HS-5 (cell line): ENCODE results near the gene LITAFD.

ENCODE experiments used
- DNase-seq: peaks from one replicate; pipeline ENCODE4 v3.0.0-alpha.2; 2012; ENCODE audit warnings: low read depth

The LITAFD gene

GRCh38 chr16:8920645-8921346 is 38.6 kb downstream of the LITAFD start:
- no peak for DNase-seq

DNA sequence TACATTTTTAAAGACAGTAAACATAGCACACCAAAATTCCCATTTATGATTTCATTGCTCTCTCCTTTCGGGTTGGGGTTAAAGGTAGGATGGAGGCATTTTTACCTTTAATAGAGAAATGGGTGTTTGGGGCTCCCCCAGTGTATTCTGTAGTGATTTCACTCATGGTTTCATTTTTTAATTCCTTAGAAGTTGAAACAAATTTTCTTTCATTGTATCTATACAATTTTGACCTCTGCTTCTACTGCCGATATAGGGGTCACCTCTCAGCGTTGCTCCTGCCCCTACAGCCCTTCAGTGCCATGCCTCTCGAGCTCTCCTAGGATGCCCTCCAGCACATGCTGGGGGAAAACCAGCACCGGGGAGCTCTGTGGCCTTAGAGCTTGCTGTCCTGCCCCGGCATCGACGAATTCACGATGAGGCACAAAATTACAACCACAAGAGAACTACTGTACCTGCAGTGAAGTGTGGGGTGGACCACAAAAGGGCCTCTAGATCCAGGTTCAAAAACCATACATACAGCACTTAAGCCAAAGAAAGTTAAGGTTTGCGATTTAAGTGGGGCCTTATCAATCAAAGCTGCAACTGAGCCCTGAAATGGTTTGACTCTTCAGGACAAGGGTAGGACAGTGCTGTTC is 39.3 kb downstream of the LITAFD start:
- DNase-seq, result no peak

GRCh38 chr16:8923199-8923598 is 41.0 kb downstream of the LITAFD start:
- no peak for DNase-seq

DNA sequence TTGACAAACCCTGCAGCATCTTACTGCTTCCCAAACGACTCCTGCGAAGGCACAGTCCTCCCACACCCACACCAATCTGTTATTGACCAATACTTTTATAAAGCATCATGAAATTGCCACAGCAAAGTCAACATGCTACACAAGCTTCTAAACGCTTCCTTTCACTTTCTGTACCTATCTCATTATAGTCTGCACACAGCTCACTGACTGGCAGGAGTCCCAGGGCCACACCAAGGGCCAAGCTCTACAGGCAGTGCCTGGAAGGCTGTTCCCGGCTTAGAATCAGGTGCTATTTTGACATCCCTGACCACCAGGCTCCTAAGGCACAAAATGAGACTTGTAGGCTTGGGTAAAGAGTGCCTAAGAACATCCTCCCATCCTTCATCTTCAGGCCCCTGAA is 42.1 kb downstream of the LITAFD start:
- no peak for DNase-seq

GRCh38 chr16:8925455-8925854 is 43.3 kb downstream of the LITAFD start:
- DNase-seq, result no peak

- DNase-seq, result no peak
Observed at GRCh38 chr16:8926827-8927226, 44.7 kb downstream of the LITAFD start.

GRCh38 chr16:8928467-8928957 is 46.4 kb downstream of the LITAFD start:
- DNase-seq, result no peak

DNA sequence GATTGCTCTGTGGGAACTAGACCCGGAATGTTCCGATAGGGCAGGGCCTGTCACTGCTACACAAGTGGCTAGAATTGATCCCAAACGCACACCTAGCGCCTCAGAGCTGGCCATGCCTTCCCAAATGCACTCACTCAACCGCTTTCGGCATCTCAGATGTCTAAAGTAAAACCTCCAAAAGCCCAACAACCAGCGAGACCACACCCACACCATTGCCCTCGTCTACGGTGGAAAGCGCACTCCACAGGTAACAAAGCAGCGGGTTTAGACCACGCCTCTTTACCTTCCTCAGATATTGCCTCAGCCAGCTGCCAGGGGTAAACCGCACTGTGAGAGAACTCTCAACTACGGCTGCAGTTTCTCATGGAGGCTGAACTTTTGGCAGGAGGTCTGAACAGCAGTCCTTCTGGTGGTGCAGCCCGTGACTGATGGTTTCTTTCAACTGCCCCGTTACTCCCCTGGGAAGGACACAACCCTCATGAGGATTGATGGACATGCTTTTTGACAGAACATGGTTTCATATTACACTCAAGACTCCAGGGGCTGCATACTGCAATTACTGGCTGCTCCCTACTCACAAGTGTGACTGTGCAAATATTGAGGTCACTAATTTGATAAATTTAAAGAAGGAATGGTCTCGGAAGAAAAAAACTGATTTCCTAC is 47.1 kb downstream of the LITAFD start:
- DNase-seq, result no peak

DNA sequence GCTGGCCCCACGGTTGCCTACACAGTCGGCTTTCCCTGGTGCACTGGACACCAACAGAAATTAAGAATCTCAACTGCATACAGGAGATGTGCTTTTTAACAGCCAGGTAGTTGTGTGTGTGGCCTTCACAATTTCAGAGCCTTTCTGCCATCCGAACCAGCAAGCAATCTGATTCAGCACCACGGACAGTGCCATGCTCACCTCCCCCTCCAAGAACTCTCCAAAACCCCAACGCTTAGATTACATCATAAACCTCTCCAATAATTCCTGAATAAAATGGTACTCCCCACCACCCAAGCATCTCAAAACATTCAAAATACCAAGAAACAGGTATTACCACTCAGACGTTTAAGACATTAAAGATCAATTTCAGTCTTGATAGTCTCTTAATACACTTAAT is 49.7 kb downstream of the LITAFD start:
- no peak for DNase-seq

GRCh38 chr16:8934601-8935000 is 52.5 kb downstream of the LITAFD start:
- DNase-seq, result no peak
